ENCODE measurements around the gene ARHGAP15. TPM values are rescaled to one million over a fixed set of nuclear protein-coding genes. Genes with fewer than 3 reads are reported as not detected.

The ARHGAP15 gene
- total and polyA plus RNA-seq, 2 experiments from 2014 or later, result not detected

DNA sequence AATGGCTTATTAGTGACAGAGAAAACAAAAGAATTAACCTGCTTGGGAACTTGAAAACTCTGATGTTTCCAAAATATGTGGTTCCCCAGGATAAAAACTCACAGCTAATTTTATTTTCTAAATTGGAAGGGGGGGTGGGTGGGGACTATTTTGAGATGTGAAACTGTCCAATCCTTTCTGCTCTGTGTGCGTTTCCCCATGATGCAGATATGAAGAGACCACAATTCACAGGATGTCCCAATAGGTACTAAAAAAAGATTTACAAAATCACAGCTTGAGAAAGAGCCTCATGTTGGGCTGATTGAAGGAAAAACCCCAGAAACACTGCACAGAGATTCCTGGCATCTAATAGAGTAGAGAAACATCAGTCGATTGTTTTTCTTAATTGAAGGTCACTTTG, 273.2 kb downstream of the ARHGAP15 start:
- Histone ChIP-seq H3K27ac (no peak overlapping the region), H3K9me2 (ENCODE audit: insufficient read depth) (no peaks in the 10 kb centered on the region), H3F3A (ENCODE audit: insufficient read depth) (no peaks in the 10 kb centered on the region), H3K4me1 (ENCODE audit: insufficient read depth) (peaks cover 14% of the 10 kb centered on the region), H3K9me3 (ENCODE audit: low read depth) (no peaks in the 10 kb centered on the region), H3K9ac (no peak overlapping the region), H2AFZ (no peak overlapping the region), H3K27me3 (replicated peaks; ENCODE audit: insufficient read depth) (no peaks in the 10 kb centered on the region), H3K4me3 (no peak overlapping the region), H4K20me1 (ENCODE audit: insufficient read depth) (no peaks in the 10 kb centered on the region), H3K36me3 (ENCODE audit: low read depth) (no peaks in the 10 kb centered on the region), H3K79me2 (ENCODE audit: insufficient read depth) (no peaks in the 10 kb centered on the region), H3K4me2 (ENCODE audit: unreplicated experiment) (no peak overlapping the region)
- in situ Hi-C loops (cut with MboI), result no loop called here
- 81 to 93% methylated on average over 2 of the region's 2 CpGs for WGBS, 2 experiments (ENCODE audit: low coverage in 1 of 2, low lambda C conversion rate in 2 of 2, missing lambda C conversion rate in 2 of 2)
- DNase-seq, result no peak
- no peak for TF ChIP-seq EZH2 (IDR thresholded peaks at IDR 0.05; ENCODE audit: insufficient read depth, poor library complexity, severe bottlenecking)
- TF ChIP-seq EZH2phosphoT487 (IDR thresholded peaks at IDR 0.05; ENCODE audit: insufficient read depth, low read depth), result no peak

DNA sequence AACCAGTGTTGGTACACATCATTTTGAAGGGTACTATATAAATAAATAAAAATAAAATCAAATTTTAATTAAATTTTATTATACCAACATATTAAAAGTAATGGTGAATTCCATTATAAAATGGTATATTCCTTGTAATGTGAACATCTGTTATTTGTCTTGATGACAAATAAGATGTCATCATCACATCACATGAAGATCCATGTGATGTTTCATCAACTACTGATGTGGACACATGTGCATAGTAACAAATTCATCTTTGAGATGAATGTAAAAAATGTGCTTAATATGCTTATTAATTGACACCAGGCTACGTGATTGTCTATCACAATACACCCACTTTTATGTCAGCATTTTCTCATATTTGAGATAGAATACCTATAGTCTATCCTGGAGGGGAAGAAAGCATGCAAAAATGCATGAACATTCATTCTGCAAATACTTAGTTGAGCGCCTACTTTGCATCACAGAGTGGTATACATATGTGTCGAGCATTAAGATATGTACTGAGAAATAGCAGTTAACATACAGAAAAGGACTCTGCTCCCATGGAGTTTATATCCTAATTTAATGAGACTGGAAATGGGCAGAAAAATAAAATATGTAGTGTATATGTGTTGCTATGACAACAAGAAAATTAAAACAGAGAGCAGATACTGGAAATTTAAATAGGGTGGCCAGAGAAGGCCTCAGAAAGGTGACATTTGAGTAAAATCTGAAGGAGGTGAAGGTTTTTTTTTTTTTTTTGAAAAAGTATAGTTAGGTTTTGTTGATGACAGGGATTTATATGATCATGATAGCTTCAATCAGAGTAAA, 281.1 kb downstream of the ARHGAP15 start:
- no peaks in the 10 kb centered on the region for H3K79me2 ChIP-seq (ENCODE audit: insufficient read depth)
- no peak overlapping the region for H3K4me3 ChIP-seq
- H4K20me1 ChIP-seq (ENCODE audit: insufficient read depth), result no peaks in the 10 kb centered on the region
- no peaks in the 10 kb centered on the region for H3K9me3 ChIP-seq (ENCODE audit: low read depth)
- no peak overlapping the region for H3K4me2 ChIP-seq (ENCODE audit: unreplicated experiment)
- WGBS, 2 experiments (ENCODE audit: low coverage in 1 of 2, low lambda C conversion rate in 2 of 2, missing lambda C conversion rate in 2 of 2), result 81% methylated on average over 3 of the region's 3 CpGs
- no peak for TF ChIP-seq EZH2 (IDR thresholded peaks at IDR 0.05; ENCODE audit: insufficient read depth, poor library complexity, severe bottlenecking)
- TF ChIP-seq EZH2phosphoT487 (IDR thresholded peaks at IDR 0.05; ENCODE audit: insufficient read depth, low read depth), result no peak
- no peaks in the 10 kb centered on the region for H3K36me3 ChIP-seq (ENCODE audit: low read depth)
- H3K9me2 ChIP-seq (ENCODE audit: insufficient read depth), result 0 out of 2 replicates have a peak, but pooled peaks cover 5% of the 10 kb centered on the region
- no peak overlapping the region for H2AFZ ChIP-seq
- no peak for DNase-seq
- no peak overlapping the region for H3K9ac ChIP-seq
- H3K27ac ChIP-seq, result no peak overlapping the region
- H3K27me3 ChIP-seq (replicated peaks; ENCODE audit: insufficient read depth), result no peaks in the 10 kb centered on the region
- in situ Hi-C loops (cut with MboI), result no loop called here
- no peaks in the 10 kb centered on the region for H3F3A ChIP-seq (ENCODE audit: insufficient read depth)
- no peaks in the 10 kb centered on the region for H3K4me1 ChIP-seq (ENCODE audit: insufficient read depth)

DNA sequence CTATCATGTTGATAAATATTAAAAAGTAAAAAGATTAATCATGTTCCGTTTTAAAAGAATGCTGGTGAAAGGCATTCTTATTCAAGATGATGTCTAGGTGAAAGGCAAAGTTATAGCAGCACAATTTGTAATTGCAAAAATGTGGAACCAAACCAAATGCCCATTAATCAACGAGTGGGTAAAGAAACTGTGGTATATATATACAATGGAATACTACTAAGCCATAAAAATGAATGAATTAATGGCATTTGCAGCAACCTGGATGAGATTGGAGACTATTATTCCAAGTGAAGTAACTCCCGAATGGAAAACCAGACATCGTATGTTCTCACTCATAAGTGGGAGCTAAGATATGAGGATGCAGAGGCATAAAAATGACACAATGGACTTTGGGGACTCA, 286.4 kb downstream of the ARHGAP15 start:
- H3K9ac ChIP-seq, result no peak overlapping the region

DNA sequence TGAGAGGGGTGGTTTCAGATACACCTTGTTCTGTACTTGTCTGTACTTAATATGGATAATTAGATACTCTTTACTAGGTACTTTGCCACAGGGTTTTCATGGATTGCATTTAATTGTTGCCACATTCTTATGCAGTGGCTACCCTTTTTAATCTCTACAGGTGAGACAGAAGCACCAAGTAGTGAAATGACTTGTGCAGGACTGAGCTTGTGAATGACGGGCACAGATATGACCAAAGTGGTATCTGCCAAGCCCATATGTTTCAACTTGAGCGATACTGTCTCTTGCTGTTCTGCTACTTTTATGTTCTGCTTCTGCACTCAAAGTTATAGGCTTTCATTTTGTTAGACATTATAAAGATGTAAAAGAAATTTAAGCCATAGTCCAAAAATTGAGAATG, 288.2 kb downstream of the ARHGAP15 start:
- H3K9me3 ChIP-seq (ENCODE audit: low read depth), result no peaks in the 10 kb centered on the region
- peaks cover 6% of the 10 kb centered on the region; the same call in 1 of the 2 replicates for H3F3A ChIP-seq (ENCODE audit: insufficient read depth)
- WGBS, 2 experiments (ENCODE audit: low coverage in 1 of 2, low lambda C conversion rate in 2 of 2, missing lambda C conversion rate in 2 of 2), result 97 to 98% methylated on average over 2 of the region's 2 CpGs
- H3K79me2 ChIP-seq (ENCODE audit: insufficient read depth), result no peaks in the 10 kb centered on the region
- H3K4me2 ChIP-seq (ENCODE audit: unreplicated experiment), result no peak overlapping the region
- H4K20me1 ChIP-seq (ENCODE audit: insufficient read depth), result no peaks in the 10 kb centered on the region
- H3K27ac ChIP-seq, result no peak overlapping the region
- no peak overlapping the region for H2AFZ ChIP-seq
- peaks cover 4% of the 10 kb centered on the region for H3K4me1 ChIP-seq (ENCODE audit: insufficient read depth)
- TF ChIP-seq EZH2phosphoT487 (IDR thresholded peaks at IDR 0.05; ENCODE audit: insufficient read depth, low read depth) (no peak), EZH2 (IDR thresholded peaks at IDR 0.05; ENCODE audit: insufficient read depth, poor library complexity, severe bottlenecking) (no peak)
- no peaks in the 10 kb centered on the region for H3K9me2 ChIP-seq (ENCODE audit: insufficient read depth)
- no peak for DNase-seq
- H3K4me3 ChIP-seq, result no peak overlapping the region
- no peak overlapping the region for H3K9ac ChIP-seq
- in situ Hi-C loops (cut with MboI), result no loop called here
- H3K36me3 ChIP-seq (ENCODE audit: low read depth), result no peaks in the 10 kb centered on the region
- H3K27me3 ChIP-seq (replicated peaks; ENCODE audit: insufficient read depth), result no peaks in the 10 kb centered on the region

More for the DNA sequence above, 286.4 kb downstream of the ARHGAP15 start:
- H3K9me3 ChIP-seq (ENCODE audit: low read depth), result no peaks in the 10 kb centered on the region
- H3K4me2 ChIP-seq (ENCODE audit: unreplicated experiment), result no peak overlapping the region
- peaks cover 4% of the 10 kb centered on the region for H3K4me1 ChIP-seq (ENCODE audit: insufficient read depth)
- no peaks in the 10 kb centered on the region for H3K27me3 ChIP-seq (replicated peaks; ENCODE audit: insufficient read depth)
- no peak overlapping the region for H3K27ac ChIP-seq
- no peaks in the 10 kb centered on the region for H3K36me3 ChIP-seq (ENCODE audit: low read depth)
- 61 to 68% methylated on average over 4 of the region's 4 CpGs for WGBS, 2 experiments (ENCODE audit: low coverage in 1 of 2, low lambda C conversion rate in 2 of 2, missing lambda C conversion rate in 2 of 2)
- H3F3A ChIP-seq (ENCODE audit: insufficient read depth), result peaks cover 6% of the 10 kb centered on the region; the same call in 1 of the 2 replicates
- H3K9me2 ChIP-seq (ENCODE audit: insufficient read depth), result 0 out of 2 replicates have a peak, but pooled peaks cover under 1% of the 10 kb centered on the region
- no peaks in the 10 kb centered on the region for H4K20me1 ChIP-seq (ENCODE audit: insufficient read depth)
- no peak for TF ChIP-seq EZH2 (IDR thresholded peaks at IDR 0.05; ENCODE audit: insufficient read depth, poor library complexity, severe bottlenecking)
- TF ChIP-seq EZH2phosphoT487 (IDR thresholded peaks at IDR 0.05; ENCODE audit: insufficient read depth, low read depth), result no peak
- H3K79me2 ChIP-seq (ENCODE audit: insufficient read depth), result no peaks in the 10 kb centered on the region
- no peak overlapping the region for H2AFZ ChIP-seq
- in situ Hi-C loops (cut with MboI), result no loop called here
- DNase-seq, result no peak
- no peak overlapping the region for H3K4me3 ChIP-seq
